ENCODE results near the gene UBE2E1.
"Not testable (repeated sequence)": the region's sequence is repeated elsewhere in the genome, so short reads cannot be mapped to it uniquely, and the experiment has no call there.

The UBE2E1 gene

GRCh38 chr3:23884481-23884880, 78.7 kb downstream of the UBE2E1 start:
- peak; percentile 23 for DNase-seq

DNA sequence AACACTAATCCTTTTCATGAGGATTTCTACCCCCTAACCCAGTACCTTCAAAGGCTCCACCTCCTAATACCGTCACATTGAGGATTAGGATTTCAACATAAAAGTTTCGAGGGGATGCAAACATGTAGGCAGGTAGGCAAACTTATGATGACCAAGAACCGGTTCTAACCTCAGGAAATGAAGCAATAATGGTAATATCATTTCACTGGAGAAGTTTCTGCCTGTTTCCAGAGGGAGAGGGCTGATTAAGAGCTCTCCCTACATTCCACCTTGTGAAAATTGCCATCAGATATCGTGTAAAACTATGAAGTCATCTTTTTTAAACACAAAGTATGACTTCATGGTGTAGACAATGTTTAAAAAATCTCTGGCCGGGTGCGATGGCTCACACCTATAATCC, 79.5 kb downstream of the UBE2E1 start:
- no peak for DNase-seq

- DNase-seq: no peak
Observed at GRCh38 chr3:23886311-23886710, 80.6 kb downstream of the UBE2E1 start.

GRCh38 chr3:23888617-23889228, 83.0 kb downstream of the UBE2E1 start:
- no peak for DNase-seq

GRCh38 chr3:23889386-23889785, 83.6 kb downstream of the UBE2E1 start:
- DNase-seq: no peak

- no peak for DNase-seq
Observed at GRCh38 chr3:23889950-23890349, 84.2 kb downstream of the UBE2E1 start.

GRCh38 chr3:23894254-23895061, 88.7 kb downstream of the UBE2E1 start:
- DNase-seq: no peak

DNA sequence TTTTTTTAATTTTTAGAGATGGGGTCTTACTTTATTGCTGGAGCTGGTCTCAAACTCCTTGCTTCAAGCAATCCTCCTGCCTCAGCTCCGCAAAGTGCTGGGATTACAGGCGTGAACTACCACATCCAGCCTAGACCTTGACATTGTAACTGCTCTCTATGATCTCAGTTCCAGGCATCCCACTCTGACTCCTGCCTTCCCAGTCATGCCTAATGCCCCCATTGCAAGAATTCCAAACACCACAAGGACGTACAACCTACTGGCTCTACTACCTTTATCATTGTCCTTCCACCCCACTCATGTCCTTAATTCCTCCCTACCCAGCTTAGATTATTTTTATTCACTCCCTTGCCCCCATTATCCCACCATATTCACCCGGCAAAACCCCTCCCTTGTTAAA, 89.4 kb downstream of the UBE2E1 start:
- no peak for DNase-seq

DNA sequence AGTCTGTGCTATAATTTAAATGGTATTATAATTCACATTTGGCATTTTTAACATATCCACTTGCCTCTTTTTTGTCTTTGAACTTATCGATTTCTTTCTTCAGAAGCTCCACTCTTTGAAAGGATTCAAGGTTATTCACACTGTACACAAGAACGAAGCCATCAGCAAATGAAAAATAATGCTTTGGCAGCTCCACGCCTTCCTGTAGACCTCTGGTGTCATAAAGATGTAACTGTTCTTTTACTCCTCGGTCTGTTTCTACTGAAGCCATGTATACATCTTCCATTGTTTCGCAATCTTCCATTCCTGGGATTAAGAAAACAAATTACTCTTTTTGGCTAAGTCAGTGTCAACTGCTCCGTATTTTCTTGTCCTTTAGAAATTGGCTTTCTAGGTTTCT, 95.0 kb downstream of the UBE2E1 start:
- no peak for DNase-seq

- no peak for DNase-seq
Observed at GRCh38 chr3:23904545-23904944, 98.8 kb downstream of the UBE2E1 start.

DNA sequence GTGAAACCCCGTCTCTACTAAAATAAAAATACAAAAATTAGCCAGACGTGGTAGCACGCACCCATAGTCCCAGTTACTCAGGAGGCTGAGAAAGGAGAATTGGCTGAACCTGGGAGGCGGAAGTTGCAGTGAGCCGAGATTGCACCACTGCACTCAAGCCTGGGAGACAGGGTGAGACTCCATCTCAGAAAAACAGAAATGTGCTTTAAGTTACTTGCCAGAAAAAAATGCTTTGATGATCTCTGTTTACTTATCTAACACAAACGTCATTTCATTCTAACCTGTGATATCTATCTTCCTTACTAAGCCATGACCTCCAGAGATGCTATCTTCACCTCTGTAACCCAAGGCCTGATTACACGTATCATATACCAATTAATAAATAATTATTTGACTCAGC, 103.6 kb downstream of the UBE2E1 start:
- DNase-seq: no peak

DNA sequence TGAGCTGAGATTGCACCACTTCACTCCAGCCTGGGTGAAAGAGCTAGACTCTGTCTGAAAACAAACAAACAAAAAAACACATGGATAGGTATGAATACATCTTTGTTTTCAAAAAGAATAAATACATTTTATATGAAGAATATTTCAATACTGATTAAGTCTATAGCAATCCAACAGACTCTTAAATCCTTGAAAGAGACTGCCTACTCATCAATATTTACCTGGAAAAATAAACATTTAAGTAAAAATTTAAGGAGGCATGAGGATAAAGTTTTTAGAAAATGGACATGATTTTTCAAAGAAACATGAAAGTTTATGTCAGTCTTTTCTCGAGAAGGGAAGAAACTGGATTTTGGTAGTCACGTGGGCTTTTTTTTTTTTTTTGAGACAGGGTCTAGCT, 105.6 kb downstream of the UBE2E1 start:
- DNase-seq: no peak

GRCh38 chr3:23912335-23912734, 106.6 kb downstream of the UBE2E1 start:
- not testable (repeated sequence) for DNase-seq

DNA sequence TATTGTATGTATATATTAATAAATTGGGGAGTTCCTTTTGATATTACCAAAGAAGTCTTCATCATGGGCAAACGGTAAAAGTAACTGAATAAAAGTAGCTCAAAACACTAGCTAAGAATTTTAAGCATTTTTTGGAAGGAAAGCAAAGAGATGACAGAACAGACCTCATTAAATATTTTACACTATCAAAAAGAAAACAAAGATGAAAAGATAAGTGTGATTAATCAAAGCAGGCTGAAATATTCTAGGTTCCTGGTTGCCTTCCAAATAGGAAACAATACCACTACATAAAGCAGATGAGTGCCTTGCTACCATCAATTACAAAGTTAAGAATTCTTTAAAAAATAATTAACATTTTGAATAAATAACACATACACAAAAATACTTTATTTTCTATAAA, 107.4 kb downstream of the UBE2E1 start:
- DNase-seq: no peak

GRCh38 chr3:23913873-23914743, 108.4 kb downstream of the UBE2E1 start:
- no peak for DNase-seq

DNA sequence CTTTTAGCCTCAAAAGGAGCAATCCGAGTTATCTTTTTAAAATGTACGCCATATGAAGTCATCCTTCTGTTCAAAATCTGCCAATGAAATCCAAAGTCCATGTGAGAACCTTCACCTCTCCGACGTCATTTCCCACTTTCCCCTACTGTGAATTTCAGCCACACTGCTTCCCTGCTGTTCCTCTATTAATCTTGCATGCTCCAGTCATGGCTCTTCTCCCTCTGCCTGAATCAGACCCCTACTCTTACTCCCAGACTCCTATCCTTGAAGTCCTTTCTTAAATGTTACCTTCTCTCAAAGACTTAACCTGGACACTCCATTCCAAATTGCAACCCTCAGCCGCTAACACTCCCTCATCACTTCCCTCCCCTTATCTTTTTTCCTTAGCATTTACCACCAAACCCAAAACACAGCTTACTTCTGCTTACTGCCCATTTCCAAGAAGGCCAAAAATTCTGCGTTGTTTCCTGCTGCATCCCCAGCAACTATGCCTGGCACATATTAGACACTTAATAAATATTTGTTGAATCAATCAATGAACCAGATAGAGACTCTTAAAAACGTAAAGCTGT, 109.9 kb downstream of the UBE2E1 start:
- no peak for DNase-seq

- DNase-seq: no peak
Observed at GRCh38 chr3:23916152-23916885, 110.6 kb downstream of the UBE2E1 start.

GRCh38 chr3:23916886-23917678, 111.3 kb downstream of the UBE2E1 start, which contains the start of the genes NKIRAS1 and RPL15:
NKIRAS1 (minus strand) TSS chr3:23916990; CDS start chr3:23910904, 6,086 bp downstream.
RPL15 (plus strand) TSS chr3:23917132; CDS start chr3:23917860, 728 bp downstream.
- peak; percentile 98 for DNase-seq

- DNase-seq: not testable (repeated sequence)
Observed at GRCh38 chr3:23917679-23918303, 112.0 kb downstream of the UBE2E1 start.

DNA sequence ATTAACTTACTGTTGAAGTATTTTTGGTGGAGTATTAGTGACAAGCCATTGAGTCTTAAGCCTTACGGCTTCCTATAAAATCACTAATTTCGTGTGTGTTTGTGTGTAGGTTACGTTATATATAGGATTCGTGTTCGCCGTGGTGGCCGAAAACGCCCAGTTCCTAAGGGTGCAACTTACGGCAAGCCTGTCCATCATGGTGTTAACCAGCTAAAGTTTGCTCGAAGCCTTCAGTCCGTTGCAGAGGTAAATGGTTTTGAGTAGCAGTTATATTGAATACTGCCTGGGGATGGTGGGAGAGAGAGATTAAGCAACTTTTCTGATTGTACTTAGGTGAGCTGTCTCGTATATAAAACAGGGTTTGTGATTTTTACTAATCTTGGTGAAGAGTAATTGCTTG, 112.6 kb downstream of the UBE2E1 start:
- not testable (repeated sequence) for DNase-seq

DNA sequence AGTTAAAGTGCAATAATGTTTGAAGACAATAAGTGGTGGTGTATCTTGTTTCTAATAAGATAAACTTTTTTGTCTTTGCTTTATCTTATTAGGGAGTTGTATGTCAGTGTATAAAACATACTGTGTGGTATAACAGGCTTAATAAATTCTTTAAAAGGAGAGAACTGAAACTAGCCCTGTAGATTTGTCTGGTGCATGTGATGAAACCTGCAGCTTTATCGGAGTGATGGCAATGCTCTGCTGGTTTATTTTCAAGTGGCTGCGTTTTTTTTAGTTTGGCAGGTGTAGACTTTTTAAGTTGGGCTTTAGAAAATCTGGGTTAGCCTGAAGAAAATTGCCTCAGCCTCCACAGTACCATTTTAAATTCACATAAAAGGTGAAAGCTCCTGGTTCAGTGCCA, 113.9 kb downstream of the UBE2E1 start:
- no peak for DNase-seq
